Left hindlimb (tissue), 1 donor: ENCODE measurements around the gene TPD52L2.
"Not testable (repeated sequence)": the region's sequence is repeated elsewhere in the genome, so short reads cannot be mapped to it uniquely, and the experiment has no call there.

Experiments used
- DNase-seq: peaks from one replicate; pipeline ENCODE4 v3.0.0-alpha.2; 2018

The TPD52L2 gene

DNA sequence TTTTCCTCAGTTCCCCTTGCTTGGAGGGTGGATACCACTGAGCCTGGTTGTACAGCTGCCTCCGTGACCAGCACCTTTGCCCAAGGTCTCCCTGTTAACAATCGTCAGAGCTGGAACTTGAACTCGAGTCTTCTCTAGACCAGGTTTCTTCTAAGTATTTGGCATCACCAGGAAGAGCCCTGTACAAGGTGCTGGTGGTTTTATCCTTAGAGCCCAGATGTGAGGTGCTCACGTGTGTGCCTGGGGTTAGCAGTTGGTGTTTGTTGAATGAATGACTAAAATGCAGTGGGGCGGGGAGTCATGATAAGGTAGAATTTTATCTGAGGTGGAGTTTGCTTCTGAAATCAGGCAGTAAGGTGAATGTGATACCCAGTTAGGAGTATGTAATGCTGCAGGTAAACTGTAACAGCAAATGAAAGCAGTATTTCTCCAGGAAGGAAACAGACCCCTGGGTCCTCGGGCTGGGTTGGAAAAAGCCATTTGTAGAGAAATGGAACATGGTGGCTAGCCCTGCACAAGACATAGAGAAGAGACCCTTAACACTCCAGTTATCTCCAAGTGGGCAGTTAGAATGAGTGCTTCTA is 33.0 kb downstream of the TPD52L2 start:
- DNase-seq: no peak

DNA sequence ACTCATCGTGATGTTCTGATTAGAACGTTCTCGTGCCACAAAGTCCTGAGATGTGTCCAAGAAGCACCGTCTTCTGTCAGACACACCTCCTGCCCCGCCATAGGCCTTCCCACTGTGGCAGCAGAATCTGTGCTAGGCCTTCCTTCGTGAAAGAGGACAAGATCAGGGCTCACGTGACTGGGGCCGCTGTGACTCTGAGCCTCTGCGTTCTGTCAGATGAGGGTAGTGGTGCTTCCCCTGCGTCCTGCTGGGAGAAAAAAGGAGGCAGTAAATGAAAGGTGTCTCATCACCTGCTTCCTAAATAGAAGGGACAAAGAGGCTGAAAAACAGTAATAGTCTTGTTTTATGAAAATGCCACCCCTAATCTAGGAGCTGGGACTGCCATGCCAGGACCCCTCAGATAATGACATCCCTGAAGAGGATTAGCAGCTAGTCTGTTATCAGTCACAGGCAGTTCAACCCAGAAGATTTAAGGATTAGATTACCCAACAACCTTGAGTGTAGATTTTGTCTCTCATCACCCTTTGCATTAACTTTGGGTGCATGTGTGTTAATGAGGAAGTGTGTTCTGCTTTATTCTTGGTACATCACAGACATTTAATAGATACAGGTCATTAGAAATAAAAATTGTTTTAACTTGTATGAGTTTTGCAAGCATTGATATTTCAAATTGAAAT is 34.0 kb downstream of the TPD52L2 start:
- DNase-seq: no peak

DNA sequence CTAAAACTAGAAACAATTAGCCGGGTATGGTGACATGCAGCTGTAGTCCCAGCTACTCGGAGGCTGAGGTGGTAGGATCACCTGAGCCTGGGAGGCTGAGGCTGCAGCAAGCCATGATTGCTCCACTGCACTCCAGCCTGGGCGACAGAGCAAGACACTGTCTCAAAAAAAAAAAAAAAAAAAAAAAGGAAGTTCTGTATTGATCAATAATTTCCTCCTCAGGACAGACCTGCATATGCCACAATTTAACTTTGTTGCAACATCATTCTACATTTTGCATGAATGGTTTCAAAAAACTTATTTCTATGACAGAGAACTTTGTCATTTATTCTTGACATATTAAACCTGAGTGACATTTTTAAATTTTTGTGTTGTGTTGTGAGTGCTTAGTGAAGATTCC is 35.3 kb downstream of the TPD52L2 start:
- no peak for DNase-seq

DNA sequence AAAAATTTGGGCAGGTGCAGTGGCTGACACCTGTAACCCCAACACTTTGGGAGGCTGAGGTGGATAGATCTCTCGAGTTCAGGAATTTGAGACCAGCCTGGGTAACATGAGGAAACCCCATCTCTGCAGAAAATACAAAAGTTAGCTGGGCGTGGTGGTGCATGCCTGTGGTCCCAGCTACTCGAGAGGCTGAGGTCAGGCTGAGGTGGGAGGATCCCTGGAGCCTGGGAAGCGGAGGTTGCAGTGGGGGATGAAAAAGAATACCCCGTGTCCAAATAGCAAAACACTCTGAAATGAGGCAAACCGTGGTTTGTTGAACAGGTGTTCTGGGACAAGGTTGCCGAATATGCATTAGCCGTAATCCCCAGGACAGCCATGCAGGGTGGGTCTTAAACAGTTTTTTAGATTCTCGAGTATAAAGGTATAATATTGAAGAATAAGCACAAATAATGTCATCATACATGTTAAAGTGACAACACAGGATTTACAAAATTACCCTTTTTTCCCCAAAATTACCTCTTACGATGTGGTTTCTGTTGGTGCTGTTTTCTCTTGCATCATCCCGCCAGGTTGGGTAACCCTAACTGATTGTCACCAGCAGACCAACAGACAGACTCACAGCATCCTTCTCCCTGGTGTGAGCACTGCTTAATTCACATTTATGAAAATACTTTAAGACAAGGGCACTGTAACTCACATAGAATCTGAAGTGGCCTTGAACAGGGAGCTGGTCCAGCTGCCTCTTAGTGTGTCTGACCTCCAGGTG is 38.9 kb downstream of the TPD52L2 start:
- no peak for DNase-seq

DNA sequence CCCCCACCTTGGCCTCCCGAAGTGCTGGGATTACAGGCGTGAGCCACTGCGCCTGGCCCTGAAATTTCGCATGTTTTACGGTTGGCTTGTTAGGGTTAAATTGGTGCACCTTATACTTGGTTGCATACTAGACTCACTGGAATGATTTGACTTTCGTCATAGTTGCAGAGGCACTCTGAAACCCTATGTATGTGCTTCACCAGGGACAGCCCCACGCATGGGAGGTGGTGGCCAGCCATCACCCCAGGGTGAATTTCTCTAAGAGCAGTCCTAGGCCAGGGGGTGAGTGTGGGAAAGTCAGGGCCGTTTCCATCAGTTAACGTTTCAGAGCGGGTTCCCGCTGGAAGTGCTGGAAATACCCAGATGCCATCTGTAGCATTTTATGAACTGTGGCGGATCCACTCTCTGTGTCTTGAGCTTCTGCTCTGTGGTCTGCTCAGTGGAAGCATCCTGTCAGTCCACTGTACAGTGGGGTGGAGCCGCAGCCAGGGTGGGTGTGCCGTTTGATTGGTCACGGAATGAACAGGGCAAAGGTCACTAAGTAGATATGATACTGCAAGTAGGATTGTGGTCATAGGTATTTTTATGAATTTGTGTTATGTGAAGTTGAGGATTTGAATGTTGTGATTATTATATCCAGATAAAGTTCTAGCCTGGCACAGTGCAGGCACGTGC is 43.1 kb downstream of the TPD52L2 start:
- DNase-seq: no peak

DNA sequence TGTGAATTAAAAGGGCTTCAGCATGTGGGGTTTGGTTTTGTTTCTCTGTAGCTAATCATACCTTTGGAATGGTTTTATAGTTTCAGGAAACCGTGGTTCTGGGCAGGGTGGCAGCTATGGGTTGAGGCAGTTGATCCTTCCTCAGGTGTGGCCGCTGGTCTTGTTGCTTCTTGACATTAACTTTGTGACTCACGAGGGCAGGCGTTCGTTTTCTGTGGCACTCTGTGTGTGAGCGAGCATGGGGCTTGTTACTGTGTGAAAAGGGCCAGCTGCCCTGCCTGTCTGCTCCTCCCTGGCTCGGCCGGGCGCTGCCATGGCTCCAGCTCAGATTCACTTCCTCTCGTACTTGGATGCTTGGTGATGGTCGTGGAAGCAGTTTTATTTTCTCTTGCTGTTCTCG is 46.1 kb downstream of the TPD52L2 start:
- no peak for DNase-seq

DNA sequence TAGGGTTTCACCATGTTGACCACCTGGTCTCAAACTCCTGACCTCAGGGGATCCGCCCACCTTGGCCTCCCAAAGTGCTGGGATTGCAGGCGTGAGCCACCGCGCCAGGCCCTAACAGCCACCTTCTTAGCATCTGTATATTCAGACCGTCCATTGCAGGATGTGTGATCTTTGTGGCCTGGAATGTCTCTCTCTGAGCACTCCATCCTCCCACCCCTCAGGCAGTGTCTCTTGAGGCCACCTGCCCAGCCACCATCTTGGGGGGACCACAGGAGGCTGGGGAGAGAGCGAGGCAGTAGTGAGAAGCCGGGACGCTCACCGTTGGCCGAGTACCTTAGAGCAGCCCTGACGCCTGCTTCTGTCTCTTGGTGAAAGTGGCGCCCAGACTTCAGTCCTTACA is 48.7 kb downstream of the TPD52L2 start:
- DNase-seq: no peak

DNA sequence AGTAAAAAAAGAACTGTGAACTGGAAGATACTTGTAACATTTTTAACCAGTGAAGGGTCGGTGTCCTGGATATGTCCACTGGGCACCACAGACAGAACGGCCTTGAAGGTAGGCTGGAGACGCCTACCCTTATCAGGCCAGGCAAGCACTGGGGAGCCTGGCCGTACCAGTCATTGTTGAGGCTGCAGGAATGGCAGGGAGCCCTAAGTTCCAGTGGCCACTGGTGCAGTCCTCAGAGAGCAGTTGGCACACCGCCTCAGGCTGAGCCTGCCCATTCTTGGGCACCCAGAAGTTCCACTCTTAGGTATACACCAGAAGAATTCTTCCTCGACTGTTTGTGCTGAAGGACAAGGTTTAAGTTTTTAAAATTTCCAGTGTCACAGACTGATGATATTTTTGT is 50.4 kb downstream of the TPD52L2 start:
- no peak for DNase-seq

DNA sequence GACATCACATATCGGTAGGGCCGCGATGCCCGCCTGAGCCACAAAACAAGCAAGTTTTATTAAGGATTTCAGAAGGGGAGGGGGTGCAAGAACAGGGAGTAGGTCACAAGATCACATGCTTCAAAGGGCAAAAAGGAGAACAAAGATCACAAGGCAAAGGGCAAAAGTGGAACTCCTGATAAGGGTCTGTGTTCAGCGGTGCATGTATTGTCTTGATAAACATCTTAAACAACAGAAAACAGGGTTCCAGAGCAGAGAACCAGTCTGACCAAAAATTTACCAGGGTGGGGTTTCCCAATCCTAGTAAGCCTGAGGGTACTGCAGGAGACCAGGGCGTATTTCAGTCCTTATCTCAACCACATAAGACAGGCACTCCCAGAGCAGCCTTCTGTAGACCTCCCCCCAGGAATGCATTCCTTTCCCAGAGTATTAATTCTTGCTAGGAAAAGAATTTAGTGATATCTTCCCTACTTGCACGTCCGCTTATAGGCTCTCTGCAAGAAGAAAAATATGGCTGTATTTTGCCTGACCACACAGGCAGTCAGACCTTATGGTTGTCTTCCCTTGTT is 51.4 kb downstream of the TPD52L2 start:
- not testable (repeated sequence) for DNase-seq

DNA sequence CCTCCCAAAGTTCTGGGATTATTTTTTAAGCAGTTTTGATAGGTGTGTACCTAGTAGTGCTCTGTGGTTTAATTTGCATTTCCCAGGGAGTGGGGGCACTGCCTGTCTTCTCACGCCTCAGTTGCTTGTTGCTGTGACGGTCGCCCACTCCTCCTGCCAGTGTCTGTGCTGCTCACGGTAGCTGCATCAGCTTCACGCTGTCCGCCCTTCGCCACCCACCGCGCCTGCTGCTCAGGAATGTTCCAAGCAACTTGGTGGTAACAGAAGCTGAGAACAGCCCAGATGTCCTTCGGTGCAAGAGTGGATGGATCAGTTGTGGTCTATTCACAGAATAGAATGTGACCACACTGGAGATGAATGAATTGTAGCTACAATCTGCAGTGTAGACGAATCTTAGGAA is 52.7 kb downstream of the TPD52L2 start:
- DNase-seq: no peak

DNA sequence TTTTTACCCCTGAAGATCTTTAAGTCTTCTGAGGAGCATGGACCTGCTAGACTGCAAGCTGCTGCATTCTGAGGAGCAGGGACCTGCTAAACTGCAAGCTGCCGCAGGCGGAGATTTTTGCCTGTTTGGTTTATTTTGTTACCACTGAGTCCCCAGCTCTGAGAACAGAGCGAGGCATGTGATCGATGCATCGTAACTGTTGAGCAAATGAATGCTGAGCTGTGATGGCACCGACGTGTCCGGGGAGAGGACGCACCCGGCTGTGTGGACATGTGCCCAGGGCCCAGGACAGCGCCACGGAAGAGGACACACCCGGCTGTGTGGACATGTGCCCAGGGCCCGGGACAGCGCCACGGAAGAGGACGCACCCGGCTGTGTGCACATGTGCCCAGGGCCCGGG is 54.1 kb downstream of the TPD52L2 start:
- DNase-seq: no peak

DNA sequence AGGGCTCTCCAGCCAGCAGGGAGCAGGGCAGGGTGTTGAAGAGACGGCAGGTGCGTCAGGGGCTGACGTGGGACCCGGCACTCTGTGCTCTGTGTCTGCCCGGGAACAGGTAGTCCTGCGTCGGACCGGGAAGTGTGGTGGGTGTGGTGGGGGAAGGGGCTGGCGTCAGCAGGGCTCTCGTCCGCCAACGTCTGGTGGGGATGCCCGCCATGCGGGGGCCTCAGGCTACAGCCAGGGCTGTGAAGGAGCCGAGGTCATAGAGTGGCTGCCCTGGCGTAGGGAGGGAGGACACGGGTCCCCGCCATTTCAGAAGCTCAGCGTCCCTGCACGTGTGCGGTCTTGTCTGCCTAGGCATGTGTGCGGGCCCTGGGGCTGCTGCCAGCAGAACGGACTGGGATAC is 55.2 kb downstream of the TPD52L2 start:
- no peak for DNase-seq

DNA sequence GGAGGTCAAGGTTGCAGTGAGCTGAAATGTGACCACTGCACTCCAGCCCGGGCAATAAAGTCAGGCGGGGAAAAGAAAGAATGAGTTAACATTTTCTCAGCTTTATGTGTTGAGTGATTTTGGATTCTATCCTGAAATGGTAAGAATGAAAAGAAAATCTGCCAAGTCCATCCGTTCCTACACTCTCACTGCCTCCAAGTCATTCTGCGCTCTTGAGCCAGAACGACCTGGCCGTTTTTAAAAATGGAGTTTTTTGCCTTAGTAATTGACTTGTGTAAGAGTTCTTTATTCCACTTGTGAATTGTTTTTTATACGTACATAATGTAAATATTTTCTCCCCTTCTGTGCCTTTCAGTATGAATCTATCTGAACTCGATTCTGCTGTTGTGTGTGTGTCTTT is 58.6 kb downstream of the TPD52L2 start:
- DNase-seq: no peak

DNA sequence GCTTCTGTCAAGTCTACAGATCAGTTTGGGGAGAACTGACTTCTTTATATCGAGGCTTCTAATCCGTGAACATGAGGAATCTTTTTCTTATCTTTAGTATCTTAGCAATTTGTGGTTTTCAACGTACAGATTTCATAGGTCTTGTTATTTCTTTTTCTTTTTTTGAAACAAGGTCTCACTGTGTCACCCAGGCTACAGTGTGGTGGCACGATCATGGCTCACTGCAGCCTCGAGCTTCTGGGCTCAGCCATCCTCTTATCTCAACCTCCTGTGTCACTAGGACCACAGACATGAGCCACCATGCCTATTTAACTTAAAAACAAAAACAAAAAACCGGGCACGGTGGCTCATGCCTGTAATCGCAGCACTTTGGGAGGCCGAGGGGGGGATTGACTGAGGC is 59.2 kb downstream of the TPD52L2 start:
- no peak for DNase-seq

DNA sequence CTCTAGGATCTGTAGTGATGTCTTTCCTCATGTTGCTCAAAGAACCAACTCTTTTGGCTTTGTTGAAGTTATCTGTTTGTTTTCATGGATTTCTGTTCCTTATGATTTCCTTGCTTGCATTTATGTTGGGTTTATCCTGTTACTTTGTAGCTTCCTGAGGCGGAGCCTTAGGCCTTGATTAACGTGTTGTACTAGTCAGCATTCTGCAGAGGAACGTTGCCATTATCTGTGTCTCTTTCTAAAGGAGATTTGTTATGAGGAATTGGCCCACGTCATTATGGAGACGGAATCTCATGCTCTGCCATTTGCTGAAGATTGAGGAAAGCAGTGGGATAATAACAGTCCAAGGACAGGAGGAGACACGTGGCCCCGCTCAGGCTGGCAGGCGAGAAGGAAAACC is 61.2 kb downstream of the TPD52L2 start:
- DNase-seq: no peak

DNA sequence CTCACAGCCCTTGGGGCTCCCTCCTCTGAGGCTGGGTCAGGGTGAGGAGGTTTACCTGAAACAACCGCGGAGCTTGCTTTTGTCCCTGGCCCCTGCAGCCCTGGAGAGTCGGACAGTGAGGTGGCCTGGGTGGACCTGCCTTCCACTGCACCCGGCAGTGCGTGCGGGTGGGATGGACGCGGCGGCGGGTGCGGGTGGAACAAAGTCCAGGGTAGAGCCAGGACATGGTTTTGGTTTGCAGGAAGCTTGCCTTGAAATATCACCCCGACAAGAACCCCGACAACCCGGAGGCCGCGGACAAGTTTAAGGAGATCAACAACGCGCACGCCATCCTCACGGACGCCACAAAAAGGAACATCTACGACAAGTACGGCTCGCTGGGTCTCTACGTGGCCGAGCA is 64.0 kb downstream of the TPD52L2 start:
- DNase-seq: no peak

DNA sequence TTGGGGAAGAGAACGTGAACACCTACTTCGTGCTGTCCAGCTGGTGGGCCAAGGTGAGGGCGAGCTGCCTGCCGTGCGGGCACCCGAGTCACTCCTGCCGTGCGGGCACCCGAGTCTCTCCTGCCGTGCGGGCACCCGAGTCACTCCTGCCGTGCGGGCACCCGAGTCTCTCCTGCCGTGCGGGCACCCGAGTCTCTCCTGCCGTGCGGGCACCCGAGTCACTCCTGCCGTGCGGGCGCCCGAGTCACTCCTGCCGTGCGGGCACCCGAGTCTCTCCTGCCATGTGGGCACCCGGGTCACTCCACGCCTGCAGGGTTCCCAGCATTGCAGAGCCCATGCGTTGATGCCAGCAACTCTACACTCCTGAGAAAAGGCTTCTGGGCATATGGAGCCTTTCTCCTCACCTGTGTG is 64.4 kb downstream of the TPD52L2 start:
- DNase-seq: not testable (repeated sequence)

DNA sequence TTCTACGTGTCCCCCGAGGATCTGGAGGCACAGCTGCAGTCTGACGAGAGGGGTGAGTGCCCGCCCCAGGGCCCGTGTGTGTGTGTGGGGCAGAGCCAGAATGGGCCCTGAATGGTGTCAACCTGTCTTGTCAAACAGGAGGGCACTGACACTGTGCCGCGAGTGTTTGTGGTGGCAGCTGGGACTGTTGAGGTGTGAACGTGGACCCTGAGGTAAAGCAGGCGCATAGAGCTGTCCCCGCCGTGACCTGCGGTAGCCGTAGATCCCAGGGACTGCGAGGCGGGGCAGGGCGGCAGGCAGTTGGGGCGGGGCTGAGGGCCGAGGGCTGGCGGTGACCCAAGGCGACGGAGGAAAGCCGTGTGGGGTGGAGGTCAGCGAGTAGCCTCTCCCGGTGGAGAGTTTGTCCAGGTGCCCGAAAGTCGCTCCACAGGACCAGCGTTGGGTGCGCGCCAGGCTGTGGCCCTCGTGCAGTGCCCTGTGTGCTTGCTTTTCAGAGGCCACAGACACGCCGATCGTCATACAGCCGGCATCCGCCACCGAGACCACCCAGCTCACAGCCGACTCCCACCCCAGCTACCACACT is 66.0 kb downstream of the TPD52L2 start:
- no peak for DNase-seq

DNA sequence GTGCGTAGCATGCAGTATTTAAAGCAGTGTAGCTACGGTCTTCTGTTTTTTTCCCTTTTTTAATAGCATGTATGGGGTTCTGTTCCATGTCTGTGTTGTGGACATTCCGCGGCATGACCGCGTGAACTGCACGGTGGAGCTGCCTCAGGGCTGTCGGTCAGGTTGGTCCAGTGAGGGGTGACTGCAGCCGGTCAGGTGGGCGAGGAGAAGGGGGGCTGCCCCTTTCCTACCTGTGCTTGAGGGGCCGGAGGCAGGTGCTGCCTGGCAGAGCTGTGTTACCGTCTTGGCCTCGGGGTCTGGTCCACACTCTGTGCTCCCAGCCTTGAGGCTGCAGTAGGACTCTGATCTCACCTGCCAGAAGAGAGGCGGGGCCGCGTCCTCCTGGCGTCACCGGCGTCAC is 66.7 kb downstream of the TPD52L2 start:
- DNase-seq: no peak

DNA sequence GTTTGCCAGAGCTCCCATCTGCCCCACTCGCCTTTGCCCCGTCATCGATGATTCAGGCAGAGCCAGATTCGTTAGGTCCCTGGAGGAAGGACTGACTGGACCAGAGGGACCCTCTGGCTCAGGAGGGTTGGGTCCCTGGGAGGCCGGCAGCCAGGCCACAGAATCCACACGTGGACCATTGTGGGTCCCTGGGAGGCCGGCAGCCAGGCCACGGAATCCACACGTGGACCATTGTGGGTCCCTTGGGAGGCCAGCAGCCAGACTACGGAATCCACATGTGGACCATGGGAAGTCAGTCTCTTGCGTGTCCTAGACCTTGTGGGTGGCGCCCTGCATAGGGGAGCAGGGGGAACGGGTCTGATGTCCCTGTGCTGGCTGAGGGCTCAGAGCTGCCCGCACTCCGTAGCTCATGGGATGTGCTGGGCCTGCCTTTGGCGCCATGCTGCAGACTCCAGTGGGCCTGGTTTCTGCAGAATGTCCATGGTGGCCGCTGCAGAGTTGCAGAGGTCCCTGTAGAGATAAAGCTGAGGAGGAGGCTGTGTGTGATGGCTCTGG is 67.6 kb downstream of the TPD52L2 start:
- no peak for DNase-seq

DNA sequence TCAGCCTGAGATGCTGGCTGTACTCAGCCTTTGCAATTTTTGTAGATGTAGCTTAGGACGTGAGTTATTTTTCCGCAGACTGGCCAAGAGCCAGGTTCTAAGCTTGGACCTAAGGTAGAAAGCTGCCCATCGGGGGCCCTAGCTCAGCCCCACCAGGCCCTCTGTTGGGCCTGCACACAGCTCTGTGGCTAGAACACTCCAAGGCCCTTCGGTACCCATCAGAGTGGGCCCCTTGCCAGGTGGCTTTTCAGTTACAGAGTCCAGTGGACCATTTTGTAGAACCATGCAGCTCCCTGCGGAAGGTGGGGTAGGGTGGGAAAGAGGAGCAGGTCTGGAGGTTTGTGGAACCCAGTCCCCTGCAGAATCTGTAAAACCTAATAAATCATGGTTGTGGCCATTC is 68.6 kb downstream of the TPD52L2 start:
- DNase-seq: no peak

DNA sequence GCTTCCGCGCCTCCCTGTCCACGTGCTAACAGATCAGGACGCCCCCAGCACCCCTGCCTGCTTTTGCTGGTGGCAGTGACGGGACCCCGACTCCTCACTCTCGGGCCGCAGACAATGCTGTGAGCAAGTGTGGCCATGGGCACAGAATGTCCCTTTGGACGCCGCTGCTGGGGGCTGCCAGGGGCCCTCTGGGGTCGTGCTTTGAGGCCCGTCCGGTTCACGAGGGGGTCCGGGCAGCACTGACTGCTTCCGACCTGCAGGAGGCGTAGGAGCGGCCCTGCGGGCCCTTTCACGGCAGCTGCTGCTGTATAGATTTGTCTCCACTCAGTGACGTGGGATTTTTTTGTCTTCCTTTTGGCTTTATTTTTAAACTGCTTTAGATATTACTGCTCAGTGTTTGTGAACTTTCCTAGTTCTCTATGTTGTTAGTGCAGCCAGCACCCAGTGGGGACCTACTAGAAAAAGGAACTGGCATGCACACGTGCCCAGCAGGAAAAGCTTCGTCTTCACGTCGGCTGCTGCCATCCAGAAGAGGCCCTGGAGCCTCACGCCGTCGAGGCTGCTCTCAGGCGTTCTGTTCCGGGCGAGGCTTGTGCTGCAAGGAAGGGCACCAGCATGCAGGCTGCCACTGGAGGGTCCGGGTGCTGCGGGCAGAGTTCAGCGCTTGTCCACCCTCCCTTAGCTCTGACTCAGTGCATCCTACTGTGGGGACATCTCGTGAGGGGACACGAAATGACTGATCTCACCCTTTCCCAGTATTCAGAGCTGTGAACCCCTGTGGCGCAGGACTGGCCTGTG is 69.4 kb downstream of the TPD52L2 start:
- DNase-seq: no peak
